ENCODE results near the gene NECAB2.
A peak's percentile ranks its signal among the peaks of the same experiment; 100 is the strongest.

NECAB2 gene

DNA sequence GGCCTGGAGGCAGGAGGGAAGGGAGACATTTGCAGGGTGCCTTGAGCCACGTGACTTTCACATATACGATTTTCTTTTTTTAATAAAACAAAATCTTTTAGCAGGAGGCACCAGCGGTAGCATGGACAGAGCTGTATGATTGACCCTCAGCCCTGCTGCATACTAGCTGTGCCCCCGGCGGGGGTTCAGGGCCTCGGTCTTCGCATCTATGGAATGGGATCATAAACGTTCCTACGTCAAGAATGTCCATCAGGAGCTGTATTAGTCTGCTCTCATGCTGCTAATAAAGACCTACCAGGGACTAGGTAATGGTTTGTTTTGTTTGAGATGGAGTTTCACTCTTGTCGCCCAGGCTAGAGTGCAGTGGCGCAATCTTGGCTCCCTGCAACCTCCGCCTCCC lies 47.4 kb downstream of the NECAB2 start:
- DNase-seq (ENCODE audit: low read depth), result no peak
- TF ChIP-seq, protein P1, sequence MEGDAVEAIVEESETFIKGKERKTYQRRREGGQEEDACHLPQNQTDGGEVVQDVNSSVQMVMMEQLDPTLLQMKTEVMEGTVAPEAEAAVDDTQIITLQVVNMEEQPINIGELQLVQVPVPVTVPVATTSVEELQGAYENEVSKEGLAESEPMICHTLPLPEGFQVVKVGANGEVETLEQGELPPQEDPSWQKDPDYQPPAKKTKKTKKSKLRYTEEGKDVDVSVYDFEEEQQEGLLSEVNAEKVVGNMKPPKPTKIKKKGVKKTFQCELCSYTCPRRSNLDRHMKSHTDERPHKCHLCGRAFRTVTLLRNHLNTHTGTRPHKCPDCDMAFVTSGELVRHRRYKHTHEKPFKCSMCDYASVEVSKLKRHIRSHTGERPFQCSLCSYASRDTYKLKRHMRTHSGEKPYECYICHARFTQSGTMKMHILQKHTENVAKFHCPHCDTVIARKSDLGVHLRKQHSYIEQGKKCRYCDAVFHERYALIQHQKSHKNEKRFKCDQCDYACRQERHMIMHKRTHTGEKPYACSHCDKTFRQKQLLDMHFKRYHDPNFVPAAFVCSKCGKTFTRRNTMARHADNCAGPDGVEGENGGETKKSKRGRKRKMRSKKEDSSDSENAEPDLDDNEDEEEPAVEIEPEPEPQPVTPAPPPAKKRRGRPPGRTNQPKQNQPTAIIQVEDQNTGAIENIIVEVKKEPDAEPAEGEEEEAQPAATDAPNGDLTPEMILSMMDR (conservative IDR thresholded peaks at IDR 0.05; ENCODE audit: low read depth, low read length), result no peak
- H3K4me3 ChIP-seq (ENCODE audit: low read depth, low read length), result no peak overlapping the region

GRCh38 chr16:84016477-84016876 lies 48.4 kb downstream of the NECAB2 start:
- DNase-seq (ENCODE audit: low read depth), result no peak
- no peak overlapping the region for H3K4me3 ChIP-seq (ENCODE audit: low read depth, low read length)
- TF ChIP-seq, protein P1 (conservative IDR thresholded peaks at IDR 0.05; ENCODE audit: low read depth, low read length), result no peak

- TF ChIP-seq, protein P1 (conservative IDR thresholded peaks at IDR 0.05; ENCODE audit: low read depth, low read length), result no peak
- DNase-seq (ENCODE audit: low read depth), result no peak
Observed at GRCh38 chr16:84018710-84019109, 50.7 kb downstream of the NECAB2 start.

GRCh38 chr16:84020353-84020752 lies 52.3 kb downstream of the NECAB2 start:
- TF ChIP-seq, protein P1 (conservative IDR thresholded peaks at IDR 0.05; ENCODE audit: low read depth, low read length), result no peak
- H3K4me3 ChIP-seq (ENCODE audit: low read depth, low read length), result no peak overlapping the region
- DNase-seq (ENCODE audit: low read depth), result no peak

More at GRCh38 chr16:84018710-84019109, 50.7 kb downstream of the NECAB2 start:
- H3K4me3 ChIP-seq (ENCODE audit: low read depth, low read length), result no peak overlapping the region

DNA sequence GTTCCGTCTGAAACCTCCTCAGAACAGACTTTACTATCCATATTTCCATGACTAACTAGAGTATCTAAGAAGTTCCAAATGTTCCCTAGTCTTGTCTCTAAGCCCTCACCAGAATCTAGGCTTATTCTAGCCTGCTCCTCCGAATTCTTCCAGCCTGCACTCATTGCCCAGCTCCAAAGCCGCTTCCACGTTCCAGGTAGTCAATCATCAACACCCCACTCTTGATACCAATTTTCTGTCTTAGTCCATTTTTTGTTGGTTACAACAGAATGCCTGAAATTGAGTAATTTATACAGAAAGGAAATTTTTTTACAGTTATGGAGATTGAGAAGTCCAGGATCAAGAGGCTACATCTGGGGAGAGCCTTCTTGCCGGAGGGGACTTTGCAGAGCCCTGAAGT lies 53.4 kb downstream of the NECAB2 start:
- no peak overlapping the region for H3K4me3 ChIP-seq (ENCODE audit: low read depth, low read length)
- DNase-seq (ENCODE audit: low read depth), result no peak
- TF ChIP-seq, protein P1 (conservative IDR thresholded peaks at IDR 0.05; ENCODE audit: low read depth, low read length), result no peak

GRCh38 chr16:84022644-84023043 lies 54.6 kb downstream of the NECAB2 start:
- DNase-seq (ENCODE audit: low read depth), result no peak
- TF ChIP-seq, protein P1 (conservative IDR thresholded peaks at IDR 0.05; ENCODE audit: low read depth, low read length), result no peak
- H3K4me3 ChIP-seq (ENCODE audit: low read depth, low read length), result no peak overlapping the region

DNA sequence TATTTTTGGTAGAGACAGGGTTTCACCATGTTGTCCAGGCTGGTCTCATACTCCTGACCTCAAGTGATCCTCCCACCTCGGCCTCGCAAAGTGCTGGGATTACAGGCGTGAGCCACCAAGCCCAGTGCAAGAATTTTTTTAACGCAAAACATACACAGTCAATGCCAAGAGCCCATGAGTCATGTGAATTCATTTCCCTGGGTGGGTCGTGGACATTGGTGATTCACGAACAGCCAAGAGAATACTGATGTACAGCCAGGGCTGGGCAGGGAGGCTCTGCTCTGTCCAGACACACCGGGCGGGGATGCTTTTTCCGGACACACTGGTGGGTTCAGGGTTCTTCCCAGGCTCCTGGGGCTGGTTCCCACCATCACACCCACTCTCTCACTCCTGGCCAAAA lies 56.8 kb downstream of the NECAB2 start:
- DNase-seq (ENCODE audit: low read depth), result peak; percentile 58
- TF ChIP-seq, protein P1 (conservative IDR thresholded peaks at IDR 0.05; ENCODE audit: low read depth, low read length), result no peak
- H3K4me3 ChIP-seq (ENCODE audit: low read depth, low read length), result no peak overlapping the region
